Stimulated activated CD4-positive, alpha-beta T cell treated with anti-CD3 and anti-CD28 coated beads, Interleukin-15, amount 100 ng/mL, for 1 hour (primary cell): ENCODE results near the gene MYH7B.

Experiments used
- DNase-seq, 2 donors: peaks; one replicate each; pipeline ENCODE4 v3.0.0-alpha.2; 2020; ENCODE audit warnings: low read depth in 1 of 2, low spot score in 1 of 2

MYH7B gene

GRCh38 chr20:34943808-34944567 is 11.7 kb upstream of the MYH7B start:
- no peak for DNase-seq

- DNase-seq, result no peak
Observed at GRCh38 chr20:34945315-34946077, 10.2 kb upstream of the MYH7B start.

- DNase-seq, result no peak
Observed at GRCh38 chr20:34946661-34947060, 9.0 kb upstream of the MYH7B start.

GRCh38 chr20:34947336-34947735 is 8.3 kb upstream of the MYH7B start:
- DNase-seq, result no peak

- DNase-seq, result no peak
Observed at GRCh38 chr20:34948030-34948429, 7.6 kb upstream of the MYH7B start.

GRCh38 chr20:34949120-34949519 is 6.5 kb upstream of the MYH7B start:
- DNase-seq, result no peak

GRCh38 chr20:34951252-34951651 is 4.4 kb upstream of the MYH7B start:
- no peak for DNase-seq

GRCh38 chr20:34951652-34952051 is 4.0 kb upstream of the MYH7B start:
- no peak for DNase-seq

GRCh38 chr20:34952671-34953070 is 3.0 kb upstream of the MYH7B start:
- no peak for DNase-seq

GRCh38 chr20:34953960-34954359 is 1.7 kb upstream of the MYH7B start:
- DNase-seq, result no peak

- DNase-seq, result no peak
Observed at GRCh38 chr20:34954904-34955230, 801 bp upstream of the MYH7B start.

- no peak for DNase-seq
Observed at GRCh38 chr20:34956041-34956458, 382 bp downstream of the MYH7B start.

GRCh38 chr20:34956751-34957472 is 1.2 kb downstream of the MYH7B start:
- no peak for DNase-seq

GRCh38 chr20:34964486-34964885 is 8.8 kb downstream of the MYH7B start:
- no peak for DNase-seq

GRCh38 chr20:34965051-34965450 is 9.4 kb downstream of the MYH7B start:
- DNase-seq, result no peak

- no peak for DNase-seq
Observed at GRCh38 chr20:34967421-34967820, 11.8 kb downstream of the MYH7B start.

GRCh38 chr20:34968042-34968775 is 12.5 kb downstream of the MYH7B start:
- no peak for DNase-seq

GRCh38 chr20:34970193-34970840 is 14.6 kb downstream of the MYH7B start:
- no peak for DNase-seq

GRCh38 chr20:34970846-34971560 is 15.3 kb downstream of the MYH7B start:
- DNase-seq, result no peak

GRCh38 chr20:34971561-34972235 is 16.0 kb downstream of the MYH7B start:
- DNase-seq, result no peak
